Activated CD4-positive, alpha-beta T cell treated with anti-CD3 and anti-CD28 coated beads, Interleukin-2, amount 10 ng/mL, durations not matched to agents 24 days and 14 days (primary cell): ENCODE results near the gene KRTAP5-4. TPM values are rescaled to one million over a fixed set of nuclear protein-coding genes. Genes with fewer than 3 reads are reported as not detected.
A peak's percentile ranks its signal among the peaks of the same experiment; 100 is the strongest.
"Not testable (repeated sequence)": the region's sequence is repeated elsewhere in the genome, so short reads cannot be mapped to it uniquely, and the experiment has no call there.

Experiments
- DNase-seq: peaks from one replicate; pipeline ENCODE4 v3.0.0; 2022
- H3K27ac Mint-ChIP-seq: one replicate; pipeline ENCODE4 v1.8.0; 2022; ENCODE audit warnings: mild to moderate bottlenecking, mixed read lengths
- H3K27me3 Mint-ChIP-seq: one replicate; pipeline ENCODE4 v1.8.0; 2022; ENCODE audit warnings: mixed read lengths
- H3K36me3 Mint-ChIP-seq: one replicate; pipeline ENCODE4 v1.8.0; 2022; ENCODE audit warnings: low read depth, mild to moderate bottlenecking, mixed read lengths
- H3K4me1 Mint-ChIP-seq: one replicate; pipeline ENCODE4 v1.8.0; 2021; ENCODE audit warnings: mixed read lengths
- H3K4me3 Mint-ChIP-seq: one replicate; pipeline ENCODE4 v1.8.0; 2022; ENCODE audit warnings: mild to moderate bottlenecking, moderate library complexity, mixed read lengths
- H3K9me3 Mint-ChIP-seq: one replicate; pipeline ENCODE4 v1.8.0; 2021; ENCODE audit warnings: mixed read lengths
- intact Hi-C: fragments of 100-400 bp; cut with micrococcal nuclease; formaldehyde crosslinking; loops from one replicate; pipeline ENCODE4 v1.15.1; 2023
- total RNA-seq: library from RNA; stranded (reverse); gene quantifications from 2 replicates; pipeline ENCODE4 v1.2.3, GENCODE V29; 2022

The KRTAP5-4 gene
- total RNA-seq, 1 donor from 2014 or later, result not detected

DNA sequence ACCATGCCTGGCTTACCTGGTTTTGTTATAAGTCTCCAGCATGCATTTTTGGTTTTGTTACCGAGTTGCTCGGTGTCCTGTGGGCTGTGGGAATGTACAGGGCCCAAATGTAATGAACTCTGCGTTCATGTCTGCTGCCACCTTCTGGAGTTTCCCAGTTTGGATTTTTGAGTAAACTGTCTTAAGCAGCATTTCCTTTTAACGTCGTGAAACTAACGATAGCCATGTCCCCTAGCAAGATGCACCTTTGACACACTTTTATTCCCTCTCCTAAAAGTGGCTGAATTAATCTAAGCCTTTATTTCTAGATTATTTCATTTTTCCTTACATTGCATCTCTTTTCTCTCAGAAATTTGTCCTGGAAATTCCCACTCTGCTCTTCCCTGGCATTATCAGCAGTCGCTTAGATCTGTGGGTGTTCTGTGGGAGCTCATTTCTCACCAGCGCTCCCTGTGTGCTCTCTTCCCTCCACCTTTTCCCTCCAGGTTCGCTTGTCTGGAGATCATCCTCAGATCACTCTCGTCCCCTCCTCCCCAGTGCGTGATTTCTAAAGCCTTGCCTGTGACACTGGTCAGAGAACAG lies 25.9 kb downstream of the KRTAP5-4 start:
- peaks cover 66% of the 10 kb centered on the region for H3K27me3 Mint-ChIP-seq
- H3K36me3 Mint-ChIP-seq, H3K4me1 Mint-ChIP-seq, H3K9me3 Mint-ChIP-seq, DNase-seq, intact Hi-C loops, H3K27ac Mint-ChIP-seq, H3K4me3 Mint-ChIP-seq: not testable (repeated sequence)

DNA sequence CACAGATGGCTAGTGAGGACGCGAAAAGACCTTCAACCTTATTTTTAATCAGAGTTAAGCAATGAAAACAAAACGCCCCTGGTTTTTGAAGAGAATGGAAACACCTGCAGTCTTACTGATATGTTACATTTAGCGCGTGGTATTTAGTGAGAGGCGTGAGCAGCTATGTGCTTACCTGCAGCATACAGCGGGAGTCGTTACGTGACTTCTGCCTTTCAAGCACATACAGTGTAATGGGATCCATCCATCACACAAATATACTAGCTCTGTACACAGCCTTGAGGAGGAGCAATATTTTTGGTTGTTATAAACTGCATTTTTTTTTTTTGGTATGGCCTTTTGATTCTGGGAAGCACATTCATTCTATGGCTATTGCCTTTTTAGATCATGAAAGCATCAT lies 29.3 kb downstream of the KRTAP5-4 start:
- Mint-ChIP-seq H3K27me3 (peaks cover 52% of the 10 kb centered on the region), H3K36me3 (peaks cover 5% of the 10 kb centered on the region), H3K27ac (no peak overlapping the region), H3K4me3 (no peak overlapping the region), H3K9me3 (peaks cover 5% of the 10 kb centered on the region), H3K4me1 (peaks cover 9% of the 10 kb centered on the region)
- intact Hi-C loops, result no loop called here
- DNase-seq, result no peak

DNA sequence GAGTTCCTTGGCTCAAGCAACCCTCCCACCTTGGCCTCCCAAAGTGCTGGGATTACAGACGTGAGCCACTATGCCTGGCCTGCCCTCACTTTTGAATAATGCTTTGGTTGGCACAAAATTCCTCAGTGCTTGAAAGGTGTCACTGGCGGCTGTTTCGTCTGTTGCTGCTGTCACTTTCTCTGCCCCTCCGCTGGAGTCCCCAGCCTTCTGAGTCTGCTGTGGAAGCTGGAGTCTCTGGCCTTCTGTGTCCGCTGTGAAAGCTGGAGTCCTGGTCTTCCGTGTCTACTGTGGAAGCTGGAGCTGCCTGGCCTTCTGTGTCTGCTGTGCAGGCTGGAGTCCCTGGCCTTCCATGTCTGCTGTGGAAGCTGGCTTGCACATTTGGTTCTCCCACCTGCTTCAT lies 31.9 kb downstream of the KRTAP5-4 start:
- Mint-ChIP-seq H3K9me3 (peaks cover 5% of the 10 kb centered on the region), H3K27me3 (peaks cover 30% of the 10 kb centered on the region), H3K27ac (no peak overlapping the region), H3K36me3 (peaks cover 5% of the 10 kb centered on the region), H3K4me1 (peaks cover 7% of the 10 kb centered on the region), H3K4me3 (no peak overlapping the region)
- no peak for DNase-seq
- intact Hi-C loops, result no loop called here

DNA sequence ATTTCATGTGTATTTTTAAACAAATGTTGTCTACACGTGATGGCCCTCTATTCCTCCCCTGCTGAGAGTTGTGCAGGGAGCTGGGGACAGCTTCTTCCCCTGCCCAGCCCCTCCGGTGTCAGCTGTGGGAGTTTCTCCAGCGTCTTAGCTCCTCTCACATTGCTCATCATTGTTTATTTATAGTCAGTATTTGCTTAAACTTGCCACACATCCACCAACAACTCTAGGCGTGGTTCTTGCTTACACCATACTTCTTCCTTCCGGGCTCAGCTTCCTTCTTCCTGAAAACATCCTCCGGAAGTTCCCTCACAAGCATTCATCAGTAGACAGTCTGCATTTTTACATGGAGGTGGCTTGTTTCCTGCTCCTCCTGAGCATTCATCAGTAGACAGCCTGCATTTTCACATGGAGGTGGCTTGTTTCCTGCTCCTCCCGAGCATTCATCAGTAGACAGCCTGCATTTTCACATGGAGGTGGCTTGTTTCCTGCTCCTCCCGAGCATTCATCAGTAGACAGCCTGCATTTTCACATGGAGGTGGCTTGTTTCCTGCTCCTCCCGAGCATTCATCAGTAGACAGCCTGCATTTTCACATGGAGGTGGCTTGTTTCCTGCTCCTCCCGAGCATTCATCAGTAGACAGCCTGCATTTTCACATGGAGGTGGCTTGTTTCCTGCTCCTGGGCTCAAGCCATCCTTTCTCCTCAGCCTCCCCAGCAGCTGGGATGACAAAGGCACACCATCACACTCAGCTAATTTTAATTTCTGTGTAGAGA lies 32.6 kb downstream of the KRTAP5-4 start:
- H3K36me3 Mint-ChIP-seq, intact Hi-C loops, H3K4me1 Mint-ChIP-seq, H3K9me3 Mint-ChIP-seq: not testable (repeated sequence)
- peak; percentile 67 for DNase-seq
- H3K27ac Mint-ChIP-seq, result peak overlapping the region; percentile 66
- H3K27me3 Mint-ChIP-seq, result peaks cover 24% of the 10 kb centered on the region
- H3K4me3 Mint-ChIP-seq, result peak overlapping the region; percentile 57

DNA sequence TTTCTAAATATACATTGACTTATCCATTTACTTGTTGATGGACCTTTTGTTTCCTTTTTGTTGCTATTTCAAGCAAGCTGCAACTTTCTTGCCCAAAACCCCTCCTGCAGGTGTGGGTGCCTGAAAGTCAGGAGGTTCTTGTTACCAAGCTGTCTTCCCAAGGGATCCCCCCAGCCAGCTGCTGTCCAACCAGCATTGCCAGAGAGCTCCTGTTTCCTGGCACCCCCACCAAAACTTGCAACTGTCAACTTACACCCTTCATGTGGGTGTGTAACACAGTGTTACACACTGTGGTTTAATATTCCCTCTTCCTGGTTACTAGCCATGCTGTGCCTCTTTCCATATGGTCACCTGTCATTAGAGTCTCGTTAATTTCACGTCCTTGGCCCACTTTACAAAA lies 35.2 kb downstream of the KRTAP5-4 start:
- peaks cover 13% of the 10 kb centered on the region for H3K27me3 Mint-ChIP-seq
- H3K4me1 Mint-ChIP-seq, result peaks cover 7% of the 10 kb centered on the region
- H3K27ac Mint-ChIP-seq, result no peak overlapping the region
- DNase-seq, result no peak
- intact Hi-C loops, result no loop called here
- H3K9me3 Mint-ChIP-seq, result peaks cover 5% of the 10 kb centered on the region
- no peak overlapping the region for H3K4me3 Mint-ChIP-seq
- peaks cover 5% of the 10 kb centered on the region for H3K36me3 Mint-ChIP-seq

DNA sequence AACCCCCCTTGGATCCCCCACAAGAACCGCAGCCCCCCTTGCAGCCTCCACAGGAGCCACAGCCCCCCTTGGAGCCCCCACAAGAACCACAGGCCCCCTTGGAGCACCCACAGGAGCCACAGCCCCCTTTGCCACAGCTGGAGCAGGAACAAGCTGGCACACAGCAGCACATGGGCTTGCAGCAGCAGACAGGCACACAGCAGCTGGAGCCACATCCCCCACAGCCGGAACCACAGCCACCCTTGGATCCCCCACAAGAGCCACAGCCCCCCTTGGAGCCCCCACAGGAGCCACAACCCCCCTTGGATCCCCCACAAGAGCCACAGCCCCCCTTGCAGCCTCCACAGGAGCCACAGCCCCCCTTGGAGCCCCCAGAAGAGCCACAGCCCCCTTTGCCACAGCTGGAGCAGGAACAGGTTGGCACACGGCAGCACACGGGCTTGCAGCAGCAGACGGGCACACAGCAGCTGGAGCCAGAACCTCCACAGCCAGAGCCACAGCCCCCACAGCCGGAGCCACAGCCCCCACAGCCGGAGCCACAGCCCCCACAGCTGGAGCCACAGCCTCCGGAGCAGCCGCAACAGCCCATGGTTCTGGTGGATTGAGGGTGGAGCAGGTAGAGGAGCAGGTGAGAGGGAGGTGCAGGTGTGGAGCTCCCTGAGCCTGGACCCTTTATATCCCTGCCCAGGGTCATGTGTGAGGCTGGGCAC lies 37.1 kb downstream of the KRTAP5-4 start, which contains the start of gene KRTAP5-1:
Gene KRTAP5-1 (minus strand): TSS at position 623 of the 710 bp plus-strand sequence. CDS start 34 bp downstream, at position 589.
- peaks cover 12% of the 10 kb centered on the region for H3K27me3 Mint-ChIP-seq
- H3K4me1 Mint-ChIP-seq, DNase-seq, intact Hi-C loops, H3K9me3 Mint-ChIP-seq, H3K4me3 Mint-ChIP-seq, H3K27ac Mint-ChIP-seq, H3K36me3 Mint-ChIP-seq: not testable (repeated sequence)

DNA sequence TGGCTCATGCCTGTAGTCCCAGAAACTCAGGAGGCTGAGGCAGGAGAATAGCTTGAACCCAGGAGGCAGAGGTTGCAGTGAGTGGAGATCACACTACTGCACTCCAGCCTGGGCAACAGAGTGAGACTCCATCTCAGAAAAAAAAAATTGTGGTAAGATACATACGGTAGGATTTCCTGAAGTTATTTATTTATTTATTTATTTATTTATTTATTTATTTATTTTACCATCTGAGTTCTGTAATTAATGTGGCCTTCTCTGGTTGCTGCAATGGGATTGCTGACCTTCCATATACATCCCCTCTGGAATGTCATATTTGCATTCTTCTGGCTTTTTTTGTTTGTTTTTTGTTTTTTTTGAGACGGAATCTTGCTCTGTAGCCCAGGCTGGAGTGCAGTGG lies 39.0 kb downstream of the KRTAP5-4 start:
- intact Hi-C loops, H3K36me3 Mint-ChIP-seq, H3K9me3 Mint-ChIP-seq, H3K27ac Mint-ChIP-seq, DNase-seq, H3K4me3 Mint-ChIP-seq, H3K4me1 Mint-ChIP-seq: not testable (repeated sequence)
- H3K27me3 Mint-ChIP-seq, result peaks cover 12% of the 10 kb centered on the region

DNA sequence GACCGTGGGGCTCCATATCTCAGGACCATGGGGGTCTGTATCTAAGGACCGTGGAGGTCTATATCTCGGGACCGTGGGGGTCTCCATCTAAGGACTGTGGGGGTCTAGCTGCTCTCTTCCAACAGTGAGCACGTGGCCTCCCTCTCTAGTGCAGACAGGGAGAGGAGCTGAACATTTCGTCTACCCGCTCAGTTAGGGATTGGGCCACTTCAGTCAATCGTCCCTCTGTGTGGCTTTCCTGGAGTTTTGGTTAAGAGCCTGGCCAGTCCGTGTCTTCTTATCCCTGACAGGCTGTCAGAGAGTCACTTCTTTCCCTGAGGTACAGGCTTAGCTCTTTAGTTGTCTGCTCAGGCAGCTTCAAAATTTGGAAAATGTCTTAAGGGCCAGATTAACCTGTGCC lies 40.0 kb downstream of the KRTAP5-4 start:
- no peaks in the 10 kb centered on the region for H3K36me3 Mint-ChIP-seq
- no peak for DNase-seq
- H3K4me3 Mint-ChIP-seq, result no peak overlapping the region
- H3K27me3 Mint-ChIP-seq, result peaks cover 12% of the 10 kb centered on the region
- peaks cover 4% of the 10 kb centered on the region for H3K9me3 Mint-ChIP-seq
- no peak overlapping the region for H3K27ac Mint-ChIP-seq
- intact Hi-C loops, result no loop called here
- H3K4me1 Mint-ChIP-seq, result no peaks in the 10 kb centered on the region

DNA sequence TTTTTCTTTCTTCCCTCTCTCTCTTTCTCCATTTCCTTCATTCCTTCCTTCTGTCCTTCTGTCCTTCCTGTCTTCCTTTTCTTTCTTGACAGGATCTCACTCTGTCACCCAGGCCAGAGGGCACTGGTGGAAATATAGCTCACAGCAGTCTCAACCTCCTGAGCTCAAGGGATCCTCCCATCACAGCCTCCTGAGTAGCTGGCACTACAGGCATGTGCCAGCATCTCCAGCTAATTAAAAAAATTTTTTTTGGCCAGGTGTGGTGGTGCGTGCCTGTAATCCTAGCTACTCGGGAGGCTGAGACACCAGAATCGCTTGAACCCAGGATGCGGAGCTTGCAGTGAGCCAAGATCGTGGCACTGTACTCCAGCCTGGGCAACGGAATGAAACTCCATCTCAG lies 45.1 kb downstream of the KRTAP5-4 start:
- no peaks in the 10 kb centered on the region for H3K36me3 Mint-ChIP-seq
- H3K27ac Mint-ChIP-seq, result no peak overlapping the region
- intact Hi-C loops, result loop anchor here (10.0 kb wide), 1 partner anchor 192 kb away; the partner anchor contains the start of gene BRSK2

DNA sequence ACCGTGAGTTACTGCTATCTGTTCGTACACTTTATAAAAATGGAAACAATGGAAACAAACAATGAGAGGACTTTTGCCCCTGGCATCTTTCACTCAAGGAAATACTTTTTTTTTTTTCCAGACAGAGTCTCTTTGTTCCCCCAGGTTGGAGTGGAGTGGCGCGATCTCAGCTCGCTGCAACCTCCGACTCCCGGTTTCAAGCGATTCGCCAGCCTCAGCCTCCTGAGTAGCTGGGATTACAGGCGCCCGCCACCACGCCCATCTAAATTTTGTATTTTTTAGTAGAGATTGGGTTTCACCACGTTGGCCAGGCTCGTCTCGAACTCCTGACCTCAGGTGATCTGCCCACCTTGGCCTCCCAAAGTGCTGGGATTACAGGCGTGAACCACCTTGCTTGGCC lies 46.2 kb downstream of the KRTAP5-4 start:
- H3K27ac Mint-ChIP-seq, H3K4me1 Mint-ChIP-seq, H3K4me3 Mint-ChIP-seq, H3K36me3 Mint-ChIP-seq, DNase-seq, H3K9me3 Mint-ChIP-seq: not testable (repeated sequence)
- peaks cover 27% of the 10 kb centered on the region for H3K27me3 Mint-ChIP-seq
- intact Hi-C loops, result loop anchor here (2.0 to 10.0 kb wide), 2 partner anchors 29 to 191 kb away; partner anchors contain the start of gene BRSK2

More for the DNA sequence above, 45.1 kb downstream of the KRTAP5-4 start:
- Mint-ChIP-seq H3K4me3 (no peak overlapping the region), H3K4me1 (peaks cover 4% of the 10 kb centered on the region), H3K9me3 (peaks cover 4% of the 10 kb centered on the region), H3K27me3 (peaks cover 25% of the 10 kb centered on the region)
- DNase-seq, result no peak

DNA sequence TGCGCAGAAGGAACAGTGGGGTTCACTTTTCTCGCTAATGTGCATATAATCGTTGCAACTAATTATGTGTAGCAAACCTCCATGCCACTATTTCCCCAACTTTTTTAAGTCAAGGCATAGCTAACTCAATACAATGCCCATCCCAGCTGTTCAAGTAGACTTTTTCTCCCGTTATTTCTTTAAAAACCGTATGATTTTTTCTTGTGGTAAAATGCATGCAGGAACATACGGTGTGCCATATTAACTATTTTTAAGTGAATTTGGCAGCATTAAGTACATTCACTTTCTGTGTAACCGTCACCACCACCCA lies 47.0 kb downstream of the KRTAP5-4 start:
- Mint-ChIP-seq H3K27me3 (peaks cover 33% of the 10 kb centered on the region), H3K4me1 (peaks cover 4% of the 10 kb centered on the region), H3K4me3 (no peak overlapping the region), H3K27ac (no peak overlapping the region), H3K9me3 (peaks cover 4% of the 10 kb centered on the region), H3K36me3 (no peaks in the 10 kb centered on the region)
- intact Hi-C loops, result loop anchor here (2.0 to 10.0 kb wide), 3 partner anchors 28 to 277 kb away; partner anchors contain the start of genes BRSK2 and LSP1
- DNase-seq, result no peak

DNA sequence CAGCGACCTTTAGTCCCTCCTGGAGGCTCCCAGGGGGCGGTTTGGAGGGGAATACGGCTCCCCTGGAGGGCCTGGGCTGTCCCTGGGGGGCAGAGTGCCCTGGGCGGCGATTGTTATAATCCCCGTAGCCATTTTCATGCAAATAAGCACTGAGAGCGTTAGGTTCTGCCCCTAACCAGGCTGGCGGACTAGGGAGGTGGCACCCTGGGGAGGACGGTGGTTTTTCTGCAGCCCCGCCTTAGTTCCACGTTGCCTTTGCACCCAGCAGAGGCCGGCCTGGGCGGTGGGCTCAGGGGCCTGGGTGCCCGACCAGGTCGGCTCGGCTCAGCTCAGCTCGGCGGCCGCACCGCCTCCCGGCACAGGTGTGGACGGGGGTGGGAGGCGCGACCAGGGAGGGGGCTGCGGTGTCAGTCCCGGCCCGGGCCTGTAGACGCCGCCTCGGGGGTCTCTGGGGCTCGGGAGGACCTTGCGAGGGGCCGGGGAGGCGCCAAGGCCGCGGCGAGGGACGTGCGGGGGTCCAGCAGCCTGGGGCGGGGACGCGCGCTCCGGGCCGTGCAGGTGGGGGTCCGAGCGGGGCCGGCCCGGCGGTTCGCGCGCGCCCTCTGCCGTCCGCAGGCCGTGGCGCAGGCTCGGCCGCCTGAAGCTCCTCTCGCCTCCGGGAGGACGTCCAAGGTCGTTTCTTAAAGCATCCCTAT lies 47.6 kb downstream of the KRTAP5-4 start:
- Mint-ChIP-seq H3K27me3 (peaks cover 37% of the 10 kb centered on the region), H3K4me3 (peak overlapping the region; percentile 43), H3K27ac (no peak overlapping the region), H3K9me3 (peaks cover 4% of the 10 kb centered on the region), H3K4me1 (peaks cover 4% of the 10 kb centered on the region), H3K36me3 (no peaks in the 10 kb centered on the region)
- peak; percentile 90 for DNase-seq
- intact Hi-C loops, result loop anchor here (2.0 to 10.0 kb wide), 3 partner anchors 28 to 278 kb away; partner anchors contain the start of genes BRSK2 and LSP1

DNA sequence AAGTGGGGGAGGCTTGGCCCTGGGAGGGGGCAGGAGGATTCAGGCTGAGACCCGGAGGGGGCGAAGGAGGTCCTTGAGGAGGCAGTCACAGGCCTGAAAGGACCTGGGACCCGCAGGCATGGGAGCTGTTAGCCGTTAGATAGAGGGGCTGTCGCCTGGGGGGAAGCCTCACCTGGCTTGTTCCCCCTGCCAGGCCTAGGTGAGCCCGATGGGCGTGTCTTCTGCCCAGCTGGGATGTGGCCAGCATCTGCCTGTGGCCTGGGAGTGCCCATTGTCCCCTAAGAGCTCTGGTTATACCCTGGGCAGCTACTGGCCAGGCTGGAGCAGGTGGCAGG lies 48.1 kb downstream of the KRTAP5-4 start:
- Mint-ChIP-seq H3K27ac (no peak overlapping the region), H3K4me3 (peak overlapping the region; percentile 43)
- intact Hi-C loops, result loop anchor here (1.0 to 10.0 kb wide), 4 partner anchors 27 to 371 kb away; partner anchors contain the start of genes BRSK2 and LSP1

More for the DNA sequence above, 48.1 kb downstream of the KRTAP5-4 start:
- Mint-ChIP-seq H3K27me3 (peaks cover 40% of the 10 kb centered on the region), H3K36me3 (no peaks in the 10 kb centered on the region), H3K4me1 (peaks cover 4% of the 10 kb centered on the region), H3K9me3 (peaks cover 4% of the 10 kb centered on the region)
- no peak for DNase-seq
